ENCODE data around the gene RFC2. TPM values are rescaled to one million over a fixed set of nuclear protein-coding genes. Genes with fewer than 3 reads are reported as not detected.
"Not testable (repeated sequence)": the region's sequence is repeated elsewhere in the genome, so short reads cannot be mapped to it uniquely, and the experiment has no call there.

The RFC2 gene
- total and polyA plus RNA-seq, 2 donors, result 20.1 to 36.5 TPM

DNA sequence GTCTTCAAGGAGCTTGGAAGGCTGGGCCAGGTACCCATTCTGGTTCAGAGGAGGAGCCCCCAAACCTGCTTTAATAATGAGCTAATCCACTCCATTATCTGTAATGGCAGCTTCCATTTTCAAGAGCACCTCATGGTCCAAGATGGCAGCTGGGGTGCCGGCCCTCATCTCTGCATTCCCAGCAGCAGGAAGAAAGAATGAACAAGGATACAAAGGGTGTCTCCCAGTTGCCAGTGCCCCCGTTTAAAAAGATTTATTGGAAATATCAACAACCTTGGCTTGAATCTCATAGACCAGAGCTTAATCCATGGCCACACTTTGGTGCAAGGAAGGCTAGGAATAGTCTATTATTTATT, 35.9 kb downstream of the RFC2 start:
- 94% methylated on average over 2 of the region's 2 CpGs for WGBS
- no peak for DNase-seq (ENCODE audit: low read depth in 6 of 9, low spot score in 9 of 9)
- no peaks in the 10 kb centered on the region for H3K36me3 ChIP-seq (ENCODE audit: control insufficient read depth in 2 of 2, insufficient read depth in 2 of 2, low read length in 1 of 2)
- H3K4me3 ChIP-seq (ENCODE audit: low read length in 2 of 2), result no peak overlapping the region
- H3K9me3 ChIP-seq (ENCODE audit: control insufficient read depth in 2 of 2, insufficient read depth in 1 of 2, low read length in 1 of 2), result peaks cover 0 to 5% of the 10 kb centered on the region in 2 donors
- no peaks in the 10 kb centered on the region for H3K27me3 ChIP-seq (ENCODE audit: control insufficient read depth in 2 of 2, insufficient read depth in 1 of 2, low read length in 1 of 2)
- H3K27ac ChIP-seq (ENCODE audit: low read depth in 1 of 2, low read length in 1 of 2), result peak overlapping the region in 1 of 2 donors; percentile 19
- H3K4me1 ChIP-seq (ENCODE audit: control insufficient read depth in 2 of 2, insufficient read depth in 2 of 2, low read length in 2 of 2), result peaks cover 0 to 23% of the 10 kb centered on the region in 2 donors

DNA sequence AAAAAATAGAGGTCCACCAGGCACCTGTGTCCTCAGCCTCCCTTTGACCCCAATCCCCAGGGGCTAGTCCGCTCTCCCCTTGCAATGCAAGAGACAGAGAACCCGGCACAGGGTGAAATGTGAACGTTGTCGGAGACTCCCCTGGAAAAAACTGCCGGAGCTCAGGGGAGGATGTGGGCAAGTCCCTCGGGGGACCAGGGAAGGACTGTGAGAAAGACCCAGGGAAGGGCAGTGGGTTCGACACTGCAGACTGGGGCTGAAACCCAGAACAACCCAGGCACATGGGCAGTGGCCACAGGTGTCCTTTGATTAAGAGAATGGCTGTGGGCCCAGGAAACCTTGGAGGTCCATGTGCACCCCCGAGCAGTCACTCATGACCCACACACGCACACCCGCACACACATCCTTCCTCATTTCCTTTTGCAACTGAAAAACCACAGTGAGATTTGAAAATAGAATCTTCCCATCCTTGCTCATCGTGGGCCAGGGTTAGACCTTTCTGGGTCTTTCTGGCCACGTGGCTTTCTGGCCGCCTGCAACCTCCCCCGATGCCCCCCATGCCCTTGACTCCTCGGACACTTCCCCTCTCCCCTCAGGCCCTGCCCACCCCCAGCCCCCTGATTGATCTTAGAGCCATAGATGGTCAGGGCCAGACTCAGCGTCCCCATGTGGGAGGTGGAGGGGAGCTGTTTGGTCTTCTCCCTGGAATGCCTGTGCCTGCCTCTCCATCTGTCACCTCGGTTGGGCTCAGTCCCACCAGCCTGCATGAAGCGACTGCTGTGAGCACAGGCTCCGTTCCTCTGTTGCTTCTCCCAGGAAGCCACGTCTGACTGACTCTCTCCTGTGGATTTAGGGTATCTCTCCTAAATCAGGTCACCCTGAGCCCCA, 36.5 kb downstream of the RFC2 start:
- H3K4me3 ChIP-seq (ENCODE audit: low read length in 2 of 2), result no peak overlapping the region
- WGBS, result 10% methylated on average over 20 of the region's 20 CpGs
- H3K27me3 ChIP-seq (ENCODE audit: control insufficient read depth in 2 of 2, insufficient read depth in 1 of 2, low read length in 1 of 2), result no peaks in the 10 kb centered on the region
- H3K36me3 ChIP-seq (ENCODE audit: control insufficient read depth in 2 of 2, insufficient read depth in 2 of 2, low read length in 1 of 2), result no peaks in the 10 kb centered on the region
- peak overlapping the region in 1 of 2 donors; percentile 19 for H3K27ac ChIP-seq (ENCODE audit: low read depth in 1 of 2, low read length in 1 of 2)
- H3K9me3 ChIP-seq (ENCODE audit: control insufficient read depth in 2 of 2, insufficient read depth in 1 of 2, low read length in 1 of 2), result peaks cover 0 to 5% of the 10 kb centered on the region in 2 donors
- peak in 5 of 9 donors; percentile 18 to 61 (median 19) for DNase-seq (ENCODE audit: low read depth in 6 of 9, low spot score in 9 of 9)
- peaks cover 0 to 23% of the 10 kb centered on the region in 2 donors for H3K4me1 ChIP-seq (ENCODE audit: control insufficient read depth in 2 of 2, insufficient read depth in 2 of 2, low read length in 2 of 2)

DNA sequence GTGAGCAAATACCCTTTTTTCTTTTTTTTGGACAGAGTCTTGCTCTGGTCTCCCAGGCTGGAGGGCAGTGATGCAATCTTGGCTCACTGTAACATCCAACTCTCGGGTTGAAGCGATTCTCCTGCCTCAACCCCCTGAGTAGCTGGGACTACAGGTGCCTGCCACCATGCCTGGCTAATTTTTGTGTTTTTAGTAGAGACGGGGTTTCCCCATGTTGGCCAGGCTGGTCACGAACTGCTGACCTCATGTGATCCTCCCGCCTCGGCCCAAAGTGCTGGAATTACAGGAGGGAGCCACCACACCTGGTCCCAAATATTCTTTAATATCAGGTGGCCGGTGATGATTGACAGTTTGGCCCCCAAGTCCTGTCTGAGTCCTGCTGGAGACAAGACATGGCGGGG, 37.8 kb downstream of the RFC2 start:
- Histone ChIP-seq H3K27me3 (ENCODE audit: control insufficient read depth in 2 of 2, insufficient read depth in 1 of 2, low read length in 1 of 2) (no peaks in the 10 kb centered on the region), H3K9me3 (ENCODE audit: control insufficient read depth in 2 of 2, insufficient read depth in 1 of 2, low read length in 1 of 2) (peaks cover 0 to 5% of the 10 kb centered on the region in 2 donors), H3K27ac (ENCODE audit: low read depth in 1 of 2, low read length in 1 of 2) (no peak overlapping the region), H3K4me1 (ENCODE audit: control insufficient read depth in 2 of 2, insufficient read depth in 2 of 2, low read length in 2 of 2) (peaks cover 0 to 23% of the 10 kb centered on the region in 2 donors), H3K36me3 (ENCODE audit: control insufficient read depth in 2 of 2, insufficient read depth in 2 of 2, low read length in 1 of 2) (no peaks in the 10 kb centered on the region), H3K4me3 (ENCODE audit: low read length in 2 of 2) (no peak overlapping the region)
- no peak for DNase-seq (ENCODE audit: low read depth in 6 of 9, low spot score in 9 of 9)
- WGBS, result 87% methylated on average over 8 of the region's 8 CpGs

DNA sequence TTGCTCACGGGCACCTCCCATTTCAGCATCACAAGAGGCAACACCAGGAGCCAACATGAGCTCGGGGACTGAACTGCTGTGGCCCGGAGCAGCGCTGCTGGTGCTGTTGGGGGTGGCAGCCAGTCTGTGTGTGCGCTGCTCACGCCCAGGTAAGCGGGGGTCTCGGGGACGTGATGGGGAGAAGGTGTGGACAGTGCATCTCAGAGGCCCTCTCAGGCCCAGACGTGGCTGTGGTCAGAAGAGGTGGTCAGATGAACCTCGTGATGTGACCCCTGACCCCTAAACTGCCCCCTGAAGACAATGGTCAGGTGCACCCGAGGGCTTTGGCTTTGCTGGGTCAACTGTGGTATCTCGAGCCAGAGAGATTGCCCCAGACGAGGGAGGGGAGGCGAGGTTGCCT, 38.3 kb downstream of the RFC2 start:
- Histone ChIP-seq H3K4me1 (ENCODE audit: control insufficient read depth in 2 of 2, insufficient read depth in 2 of 2, low read length in 2 of 2) (peaks cover 0 to 23% of the 10 kb centered on the region in 2 donors), H3K27me3 (ENCODE audit: control insufficient read depth in 2 of 2, insufficient read depth in 1 of 2, low read length in 1 of 2) (no peaks in the 10 kb centered on the region), H3K27ac (ENCODE audit: low read depth in 1 of 2, low read length in 1 of 2) (no peak overlapping the region), H3K4me3 (ENCODE audit: low read length in 2 of 2) (no peak overlapping the region), H3K9me3 (ENCODE audit: control insufficient read depth in 2 of 2, insufficient read depth in 1 of 2, low read length in 1 of 2) (peaks cover 0 to 5% of the 10 kb centered on the region in 2 donors), H3K36me3 (ENCODE audit: control insufficient read depth in 2 of 2, insufficient read depth in 2 of 2, low read length in 1 of 2) (no peaks in the 10 kb centered on the region)
- 95% methylated on average over 15 of the region's 15 CpGs for WGBS
- DNase-seq (ENCODE audit: low read depth in 6 of 9, low spot score in 9 of 9), result no peak

DNA sequence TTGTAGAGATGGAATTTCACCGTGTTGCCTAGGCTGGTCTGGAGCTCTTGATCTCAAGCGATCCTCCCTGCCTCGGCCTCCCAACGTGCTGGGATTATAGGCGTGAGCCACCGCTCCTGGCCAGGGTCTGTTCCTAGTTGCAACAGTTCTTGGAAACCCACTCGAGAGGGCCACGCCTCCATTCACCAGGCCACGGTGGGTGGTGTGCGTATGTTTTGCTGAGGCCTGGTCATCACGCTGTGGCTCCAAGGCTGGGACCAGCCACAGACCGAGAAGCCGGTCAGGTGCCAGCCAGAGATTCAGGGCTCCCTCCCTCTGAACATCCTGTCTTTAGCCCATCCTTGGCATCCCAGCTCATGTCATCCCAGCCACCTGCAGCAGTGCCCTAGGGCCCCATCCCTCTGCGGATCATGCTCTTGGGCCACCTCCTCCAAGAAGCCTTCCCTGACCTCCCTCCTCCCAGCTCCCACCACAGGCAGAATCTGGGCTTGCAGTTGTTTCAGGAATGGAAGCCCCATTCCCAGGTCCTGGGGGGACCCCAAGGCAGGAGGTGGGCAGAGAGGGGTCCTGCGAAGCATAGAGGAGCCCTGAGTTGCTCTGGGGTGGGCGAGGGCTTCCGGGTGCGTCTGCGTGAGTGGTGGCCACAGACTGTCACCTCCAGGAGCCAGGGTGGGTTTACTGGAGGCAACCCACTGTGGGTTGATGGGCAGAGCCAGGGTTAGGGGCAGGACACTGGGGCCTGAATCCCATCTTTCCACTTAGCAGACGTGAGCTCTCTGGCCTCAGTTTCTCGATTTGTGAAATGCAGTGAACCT, 39.2 kb downstream of the RFC2 start:
- Histone ChIP-seq H3K36me3 (ENCODE audit: control insufficient read depth in 2 of 2, insufficient read depth in 2 of 2, low read length in 1 of 2) (no peaks in the 10 kb centered on the region), H3K9me3 (ENCODE audit: control insufficient read depth in 2 of 2, insufficient read depth in 1 of 2, low read length in 1 of 2) (peaks cover 0 to 5% of the 10 kb centered on the region in 2 donors), H3K4me3 (ENCODE audit: low read length in 2 of 2) (no peak overlapping the region), H3K27me3 (ENCODE audit: control insufficient read depth in 2 of 2, insufficient read depth in 1 of 2, low read length in 1 of 2) (peaks cover 0 to 5% of the 10 kb centered on the region in 2 donors), H3K27ac (ENCODE audit: low read depth in 1 of 2, low read length in 1 of 2) (no peak overlapping the region), H3K4me1 (ENCODE audit: control insufficient read depth in 2 of 2, insufficient read depth in 2 of 2, low read length in 2 of 2) (peaks cover 0 to 26% of the 10 kb centered on the region in 2 donors)
- whole genome bisulfite sequencing, result 97% methylated on average over 21 of the region's 21 CpGs
- DNase-seq (ENCODE audit: low read depth in 6 of 9, low spot score in 9 of 9), result no peak

DNA sequence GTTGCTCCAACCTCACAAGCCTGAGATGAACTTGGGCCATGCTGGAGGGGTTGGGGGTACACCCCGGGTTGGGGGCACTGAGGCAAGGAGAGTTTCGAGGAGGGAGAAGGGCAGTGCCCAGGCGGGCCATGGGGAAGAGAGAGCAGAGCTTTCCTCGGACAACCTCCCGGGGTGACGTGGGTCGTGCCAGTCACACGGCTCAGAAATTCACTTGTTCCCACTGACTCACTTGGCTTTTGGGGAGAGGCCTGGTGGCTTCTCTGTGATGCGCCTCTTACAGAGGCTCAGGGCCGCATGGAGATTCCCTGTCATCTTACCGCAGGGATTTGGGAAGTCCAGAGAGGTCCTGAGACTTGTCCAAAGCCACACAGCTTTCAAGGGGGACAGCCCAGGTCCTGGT, 41.5 kb downstream of the RFC2 start:
- H3K4me1 ChIP-seq (ENCODE audit: control insufficient read depth in 2 of 2, insufficient read depth in 2 of 2, low read length in 2 of 2), result peaks cover 0 to 21% of the 10 kb centered on the region in 2 donors
- peaks cover 0 to 2% of the 10 kb centered on the region in 2 donors for H3K36me3 ChIP-seq (ENCODE audit: control insufficient read depth in 2 of 2, insufficient read depth in 2 of 2, low read length in 1 of 2)
- H3K9me3 ChIP-seq (ENCODE audit: control insufficient read depth in 2 of 2, insufficient read depth in 1 of 2, low read length in 1 of 2), result no peaks in the 10 kb centered on the region
- no peak overlapping the region for H3K27ac ChIP-seq (ENCODE audit: low read depth in 1 of 2, low read length in 1 of 2)
- DNase-seq (ENCODE audit: low read depth in 6 of 9, low spot score in 9 of 9), result no peak
- H3K4me3 ChIP-seq (ENCODE audit: low read length in 2 of 2), result no peak overlapping the region
- H3K27me3 ChIP-seq (ENCODE audit: control insufficient read depth in 2 of 2, insufficient read depth in 1 of 2, low read length in 1 of 2), result peaks cover 0 to 6% of the 10 kb centered on the region in 2 donors
- WGBS, result 96% methylated on average over 11 of the region's 11 CpGs

DNA sequence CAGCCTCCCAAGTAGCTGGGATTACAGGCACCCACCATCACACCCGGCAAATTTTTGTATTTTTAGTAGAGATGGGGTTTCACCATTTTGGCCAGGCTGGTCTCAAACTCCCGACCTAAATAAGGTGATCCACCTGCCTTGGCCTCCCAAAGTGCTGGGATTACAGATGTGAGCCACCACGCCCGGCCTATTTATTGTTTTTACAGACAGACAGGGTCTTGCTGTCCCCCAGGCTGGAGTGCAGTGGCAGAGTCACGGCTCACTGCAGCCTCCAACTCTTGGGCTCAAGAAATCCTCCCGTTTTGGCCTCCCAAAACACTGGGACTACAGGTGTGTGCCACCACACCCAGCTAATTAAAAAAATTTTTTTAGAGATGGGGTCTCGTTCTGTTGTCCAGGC, 46.0 kb downstream of the RFC2 start:
- H3K36me3 ChIP-seq (ENCODE audit: control insufficient read depth in 2 of 2, insufficient read depth in 2 of 2, low read length in 1 of 2); H3K4me3 ChIP-seq (ENCODE audit: low read length in 2 of 2); H3K27ac ChIP-seq (ENCODE audit: low read depth in 1 of 2, low read length in 1 of 2); DNase-seq (ENCODE audit: low read depth in 6 of 9, low spot score in 9 of 9); H3K27me3 ChIP-seq (ENCODE audit: control insufficient read depth in 2 of 2, insufficient read depth in 1 of 2, low read length in 1 of 2); H3K9me3 ChIP-seq (ENCODE audit: control insufficient read depth in 2 of 2, insufficient read depth in 1 of 2, low read length in 1 of 2): not testable (repeated sequence)
- WGBS, result 90% methylated on average over 7 of the region's 7 CpGs
- peaks cover 2 to 12% of the 10 kb centered on the region in 2 donors for H3K4me1 ChIP-seq (ENCODE audit: control insufficient read depth in 2 of 2, insufficient read depth in 2 of 2, low read length in 2 of 2)

DNA sequence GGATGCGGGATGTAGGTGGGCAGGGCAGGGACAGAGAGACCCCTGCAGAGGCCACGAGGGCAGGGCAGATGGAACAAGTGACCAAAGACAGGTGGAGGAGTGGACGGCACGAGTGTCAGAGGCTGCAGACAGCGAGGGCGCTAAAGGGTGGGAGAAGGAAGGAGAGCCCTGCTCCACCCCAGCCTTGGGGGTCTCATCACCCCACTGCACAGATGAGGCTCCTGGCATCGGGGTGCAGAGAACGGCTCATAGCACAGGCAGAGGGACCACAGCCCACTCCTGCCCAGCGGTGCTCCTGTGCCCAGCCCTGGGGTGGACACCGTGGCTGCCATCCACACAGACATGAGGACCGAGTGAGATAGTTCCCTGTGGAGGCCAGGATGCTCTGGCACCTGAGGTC, 46.6 kb downstream of the RFC2 start:
- WGBS, result 95% methylated on average over 11 of the region's 11 CpGs
- DNase-seq (ENCODE audit: low read depth in 6 of 9, low spot score in 9 of 9), result no peak
- peaks cover 0 to 6% of the 10 kb centered on the region in 2 donors for H3K27me3 ChIP-seq (ENCODE audit: control insufficient read depth in 2 of 2, insufficient read depth in 1 of 2, low read length in 1 of 2)

More for the DNA sequence above, 46.6 kb downstream of the RFC2 start:
- Histone ChIP-seq H3K9me3 (ENCODE audit: control insufficient read depth in 2 of 2, insufficient read depth in 1 of 2, low read length in 1 of 2) (no peaks in the 10 kb centered on the region), H3K4me3 (ENCODE audit: low read length in 2 of 2) (no peak overlapping the region), H3K4me1 (ENCODE audit: control insufficient read depth in 2 of 2, insufficient read depth in 2 of 2, low read length in 2 of 2) (peaks cover 2 to 15% of the 10 kb centered on the region in 2 donors), H3K27ac (ENCODE audit: low read depth in 1 of 2, low read length in 1 of 2) (no peak overlapping the region), H3K36me3 (ENCODE audit: control insufficient read depth in 2 of 2, insufficient read depth in 2 of 2, low read length in 1 of 2) (peaks cover 0 to 4% of the 10 kb centered on the region in 2 donors)
